ENCODE data around the gene SLC4A2.

The SLC4A2 gene

DNA sequence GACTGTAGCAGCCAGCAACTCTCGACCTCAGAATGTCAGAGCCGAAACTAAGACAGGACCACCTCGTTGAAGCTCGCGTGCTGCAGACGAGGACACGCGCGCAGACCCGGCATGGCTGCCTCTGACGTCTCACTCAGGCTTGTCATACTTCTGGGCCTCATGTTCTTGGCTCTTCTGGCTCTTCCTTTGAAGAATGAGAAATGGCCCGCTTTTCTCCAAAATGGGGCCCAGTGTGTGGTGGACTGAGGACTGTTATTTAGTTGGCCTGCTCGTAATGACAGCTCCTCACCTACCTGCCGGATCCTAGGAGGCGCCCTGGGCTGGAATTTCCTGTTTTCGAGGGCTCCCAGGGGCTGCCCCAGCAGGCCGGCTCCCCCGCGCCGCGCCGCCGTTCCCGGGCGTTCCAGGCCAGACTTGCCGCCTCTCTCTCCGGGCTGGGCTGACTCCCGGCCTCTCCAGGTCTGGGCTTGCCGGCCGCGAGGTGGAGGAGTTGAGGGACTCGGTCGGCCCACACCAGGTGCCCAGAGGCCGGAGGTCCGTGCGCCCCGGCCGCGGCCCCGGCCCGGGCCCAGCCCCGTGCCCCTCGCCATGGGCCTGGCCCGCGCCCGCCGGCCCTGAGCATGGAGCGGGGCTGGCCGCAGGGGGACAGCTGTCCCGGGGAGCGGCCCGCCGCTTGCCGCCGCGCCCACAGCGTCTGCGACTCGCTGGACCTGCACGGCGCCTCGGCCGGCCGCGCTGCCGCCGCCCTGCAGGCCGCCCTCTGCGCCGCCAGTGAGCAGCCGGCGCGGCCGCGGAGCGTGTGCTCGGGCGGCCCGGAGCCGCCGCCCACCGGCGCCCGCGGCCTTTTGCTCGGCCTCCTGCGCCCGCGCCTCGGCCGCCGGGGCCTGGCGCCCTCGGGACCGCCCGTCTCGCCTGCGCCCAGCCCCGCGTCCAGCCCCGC, 55.0 kb downstream of the SLC4A2 start:
- no peak for DNase-seq
- Histone ChIP-seq H3K27ac (ENCODE audit: insufficient read depth, low read length, poor library complexity, severe bottlenecking) (no peak overlapping the region), H3K4me1 (ENCODE audit: control insufficient read depth, insufficient read depth, low read length, poor library complexity, severe bottlenecking) (peaks cover 30% of the 10 kb centered on the region), H3K27me3 (replicated peaks; ENCODE audit: control insufficient read depth, insufficient read depth, low read length, poor library complexity, severe bottlenecking) (no peaks in the 10 kb centered on the region), H3K9me3 (ENCODE audit: control insufficient read depth, low read length) (no peaks in the 10 kb centered on the region), H3K36me3 (ENCODE audit: control insufficient read depth, insufficient read depth, low read length) (peaks cover 10% of the 10 kb centered on the region), H3K4me3 (ENCODE audit: insufficient read depth, low read depth, low read length, poor library complexity, severe bottlenecking) (no peak overlapping the region)

GRCh38 chr7:151115121-151115835, 55.9 kb downstream of the SLC4A2 start:
- Histone ChIP-seq H3K27me3 (replicated peaks; ENCODE audit: control insufficient read depth, insufficient read depth, low read length, poor library complexity, severe bottlenecking) (no peaks in the 10 kb centered on the region), H3K27ac (ENCODE audit: insufficient read depth, low read length, poor library complexity, severe bottlenecking) (no peak overlapping the region), H3K36me3 (ENCODE audit: control insufficient read depth, insufficient read depth, low read length) (peaks cover 10% of the 10 kb centered on the region), H3K4me3 (ENCODE audit: insufficient read depth, low read depth, low read length, poor library complexity, severe bottlenecking) (peak overlapping the region; percentile 17), H3K9me3 (ENCODE audit: control insufficient read depth, low read length) (no peaks in the 10 kb centered on the region), H3K4me1 (ENCODE audit: control insufficient read depth, insufficient read depth, low read length, poor library complexity, severe bottlenecking) (peaks cover 30% of the 10 kb centered on the region)
- DNase-seq: no peak

DNA sequence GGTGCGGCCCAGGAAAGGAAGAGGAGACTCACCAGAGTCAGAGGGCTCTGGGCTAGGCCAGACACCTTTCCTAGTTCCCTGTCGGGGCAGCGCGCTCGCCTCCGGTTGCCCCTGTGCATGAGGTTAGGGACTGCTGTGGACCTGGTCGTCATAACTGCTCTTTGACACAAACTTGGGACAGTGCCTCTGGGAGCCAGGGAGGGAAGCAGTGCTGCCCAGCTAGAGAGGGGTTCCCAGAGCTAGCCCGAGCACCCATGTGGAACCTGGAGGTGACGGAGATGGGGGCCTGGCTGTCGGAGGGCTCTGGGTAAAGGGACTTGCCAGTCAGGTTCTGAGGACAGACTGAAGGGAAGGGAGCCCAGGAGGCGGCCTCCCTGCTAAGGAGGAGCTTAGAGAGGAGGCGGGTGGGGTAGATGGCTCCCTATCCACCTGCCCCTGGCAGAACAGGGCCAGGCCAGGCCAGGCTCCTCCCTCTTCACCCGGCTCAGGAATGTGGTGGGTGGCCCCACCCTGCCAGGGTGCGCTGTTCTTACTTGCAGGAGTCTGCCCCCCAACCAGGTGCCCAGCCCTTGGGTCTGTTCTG, 56.5 kb downstream of the SLC4A2 start:
- Histone ChIP-seq H3K4me3 (ENCODE audit: insufficient read depth, low read depth, low read length, poor library complexity, severe bottlenecking) (peak overlapping the region; percentile 17), H3K27ac (ENCODE audit: insufficient read depth, low read length, poor library complexity, severe bottlenecking) (peak overlapping the region; percentile 33), H3K4me1 (ENCODE audit: control insufficient read depth, insufficient read depth, low read length, poor library complexity, severe bottlenecking) (peaks cover 30% of the 10 kb centered on the region), H3K36me3 (ENCODE audit: control insufficient read depth, insufficient read depth, low read length) (peaks cover 16% of the 10 kb centered on the region), H3K9me3 (ENCODE audit: control insufficient read depth, low read length) (no peaks in the 10 kb centered on the region), H3K27me3 (replicated peaks; ENCODE audit: control insufficient read depth, insufficient read depth, low read length, poor library complexity, severe bottlenecking) (no peaks in the 10 kb centered on the region)
- DNase-seq: no peak

DNA sequence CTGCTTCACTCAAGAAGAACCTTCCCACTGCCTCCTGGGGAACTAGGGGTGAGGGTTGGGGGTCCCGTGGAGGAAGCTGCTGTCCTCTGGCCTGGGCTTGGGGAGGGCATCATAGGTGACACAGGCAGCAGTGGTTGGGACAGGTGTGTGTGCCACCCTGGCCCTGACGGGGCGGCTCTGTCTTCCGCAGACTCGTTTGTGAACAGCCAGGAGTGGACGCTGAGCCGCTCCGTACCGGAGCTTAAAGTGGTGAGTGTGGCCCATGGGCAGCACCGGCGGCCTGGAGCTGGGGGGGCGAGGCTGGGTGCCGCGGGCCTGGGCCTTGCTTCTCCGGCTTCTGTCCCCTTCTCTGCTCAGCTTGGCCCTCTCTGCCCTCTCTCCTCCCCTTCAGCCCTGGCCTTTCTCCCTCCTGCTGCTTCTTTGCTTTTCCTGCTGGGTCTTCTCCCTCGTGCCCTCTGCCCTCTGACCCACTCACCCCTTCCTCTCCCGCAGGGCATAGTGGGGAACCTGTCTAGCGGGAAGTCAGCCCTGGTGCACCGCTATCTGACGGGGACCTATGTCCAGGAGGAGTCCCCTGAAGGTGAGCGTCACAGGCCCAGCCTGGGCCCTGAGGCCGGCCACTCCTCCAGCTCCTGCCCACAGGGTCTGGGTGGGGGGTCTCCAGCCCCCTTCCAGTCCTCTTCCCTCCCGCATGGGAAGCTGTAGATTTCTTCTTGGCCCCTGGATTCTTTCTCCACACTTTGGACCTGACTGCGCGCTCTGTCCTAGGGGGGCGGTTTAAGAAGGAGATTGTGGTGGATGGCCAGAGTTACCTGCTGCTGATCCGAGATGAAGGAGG, 57.4 kb downstream of the SLC4A2 start:
- Histone ChIP-seq H3K27me3 (replicated peaks; ENCODE audit: control insufficient read depth, insufficient read depth, low read length, poor library complexity, severe bottlenecking) (no peaks in the 10 kb centered on the region), H3K4me3 (ENCODE audit: insufficient read depth, low read depth, low read length, poor library complexity, severe bottlenecking) (peak overlapping the region; percentile 29), H3K9me3 (ENCODE audit: control insufficient read depth, low read length) (no peaks in the 10 kb centered on the region), H3K27ac (ENCODE audit: insufficient read depth, low read length, poor library complexity, severe bottlenecking) (peak overlapping the region; percentile 58), H3K4me1 (ENCODE audit: control insufficient read depth, insufficient read depth, low read length, poor library complexity, severe bottlenecking) (peaks cover 30% of the 10 kb centered on the region), H3K36me3 (ENCODE audit: control insufficient read depth, insufficient read depth, low read length) (peaks cover 22% of the 10 kb centered on the region)
- DNase-seq: no peak

- Histone ChIP-seq H3K9me3 (ENCODE audit: control insufficient read depth, low read length) (no peaks in the 10 kb centered on the region), H3K27me3 (replicated peaks; ENCODE audit: control insufficient read depth, insufficient read depth, low read length, poor library complexity, severe bottlenecking) (no peaks in the 10 kb centered on the region), H3K36me3 (ENCODE audit: control insufficient read depth, insufficient read depth, low read length) (peaks cover 27% of the 10 kb centered on the region), H3K4me3 (ENCODE audit: insufficient read depth, low read depth, low read length, poor library complexity, severe bottlenecking) (peak overlapping the region; percentile 29), H3K4me1 (ENCODE audit: control insufficient read depth, insufficient read depth, low read length, poor library complexity, severe bottlenecking) (peaks cover 30% of the 10 kb centered on the region), H3K27ac (ENCODE audit: insufficient read depth, low read length, poor library complexity, severe bottlenecking) (peak overlapping the region; percentile 58)
- DNase-seq: peak in 2 of 3 donors; percentile 31 to 44
These were observed 58.2 kb downstream of the SLC4A2 start for GRCh38 chr7:151117565-151117964.

DNA sequence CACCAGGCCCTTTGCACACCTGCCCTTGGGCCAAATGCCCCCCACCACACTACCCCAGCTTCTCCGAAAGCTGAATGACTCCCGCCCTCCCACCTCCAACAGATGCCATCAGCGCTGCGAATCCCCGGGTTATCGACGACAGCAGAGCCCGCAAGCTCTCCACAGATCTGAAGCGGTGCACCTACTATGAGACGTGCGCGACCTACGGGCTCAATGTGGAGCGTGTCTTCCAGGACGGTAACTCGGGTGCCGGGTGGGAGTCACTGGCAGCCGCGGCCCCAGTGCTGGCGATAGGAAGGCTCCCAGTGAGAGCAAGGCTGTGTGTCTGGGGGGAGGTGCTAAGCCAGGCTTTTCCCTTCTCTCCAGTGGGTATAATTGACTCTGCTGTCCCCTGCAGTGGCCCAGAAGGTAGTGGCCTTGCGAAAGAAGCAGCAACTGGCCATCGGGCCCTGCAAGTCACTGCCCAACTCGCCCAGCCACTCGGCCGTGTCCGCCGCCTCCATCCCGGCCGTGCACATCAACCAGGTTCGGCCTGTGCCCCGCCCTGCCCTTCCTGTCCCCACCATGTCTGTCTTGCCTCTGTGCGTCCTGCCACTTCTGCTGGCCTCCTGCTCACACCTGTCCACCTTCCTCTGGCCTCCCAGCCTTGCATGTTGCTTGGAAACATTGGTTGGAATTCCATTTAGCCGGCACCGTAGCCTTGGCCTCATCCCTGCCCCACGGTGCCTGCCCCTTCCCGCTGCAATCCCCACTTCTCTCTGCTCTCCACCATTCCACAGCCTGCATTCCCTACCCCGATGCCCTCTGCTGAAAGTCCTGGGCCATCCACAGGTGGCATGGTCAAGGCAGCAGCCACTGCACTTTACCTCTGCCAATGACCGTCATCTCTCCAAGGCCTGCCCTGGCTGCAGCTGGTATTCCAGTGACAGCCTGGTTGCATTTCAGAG, 59.0 kb downstream of the SLC4A2 start:
- no peaks in the 10 kb centered on the region for H3K27me3 ChIP-seq (replicated peaks; ENCODE audit: control insufficient read depth, insufficient read depth, low read length, poor library complexity, severe bottlenecking)
- DNase-seq: no peak
- peaks cover 27% of the 10 kb centered on the region for H3K36me3 ChIP-seq (ENCODE audit: control insufficient read depth, insufficient read depth, low read length)
- H3K4me1 ChIP-seq (ENCODE audit: control insufficient read depth, insufficient read depth, low read length, poor library complexity, severe bottlenecking): peaks cover 30% of the 10 kb centered on the region
- no peaks in the 10 kb centered on the region for H3K9me3 ChIP-seq (ENCODE audit: control insufficient read depth, low read length)
- H3K4me3 ChIP-seq (ENCODE audit: insufficient read depth, low read depth, low read length, poor library complexity, severe bottlenecking): no peak overlapping the region
- peak overlapping the region; percentile 58 for H3K27ac ChIP-seq (ENCODE audit: insufficient read depth, low read length, poor library complexity, severe bottlenecking)

- Histone ChIP-seq H3K36me3 (ENCODE audit: control insufficient read depth, insufficient read depth, low read length) (peaks cover 27% of the 10 kb centered on the region), H3K4me3 (ENCODE audit: insufficient read depth, low read depth, low read length, poor library complexity, severe bottlenecking) (no peak overlapping the region)
These were observed 59.6 kb downstream of the SLC4A2 start for GRCh38 chr7:151119055-151119415.

DNA sequence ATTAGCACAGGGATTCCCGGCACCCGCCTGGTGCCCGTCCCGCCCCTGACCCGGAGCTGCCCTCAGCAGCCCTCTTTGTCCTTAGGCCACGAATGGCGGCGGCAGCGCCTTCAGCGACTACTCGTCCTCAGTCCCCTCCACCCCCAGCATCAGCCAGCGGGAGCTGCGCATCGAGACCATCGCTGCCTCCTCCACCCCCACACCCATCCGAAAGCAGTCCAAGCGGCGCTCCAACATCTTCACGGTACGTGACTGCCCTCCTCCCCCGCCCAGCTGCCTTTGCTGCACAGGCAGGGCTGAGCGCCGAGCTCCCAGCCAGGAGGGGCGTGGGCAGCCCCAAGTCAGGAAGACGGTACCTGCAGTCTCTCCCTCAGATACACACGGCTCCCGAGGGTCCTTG, 60.5 kb downstream of the SLC4A2 start:
- Histone ChIP-seq H3K27ac (ENCODE audit: insufficient read depth, low read length, poor library complexity, severe bottlenecking) (no peak overlapping the region), H3K36me3 (ENCODE audit: control insufficient read depth, insufficient read depth, low read length) (peaks cover 27% of the 10 kb centered on the region), H3K27me3 (replicated peaks; ENCODE audit: control insufficient read depth, insufficient read depth, low read length, poor library complexity, severe bottlenecking) (no peaks in the 10 kb centered on the region), H3K4me3 (ENCODE audit: insufficient read depth, low read depth, low read length, poor library complexity, severe bottlenecking) (no peak overlapping the region), H3K4me1 (ENCODE audit: control insufficient read depth, insufficient read depth, low read length, poor library complexity, severe bottlenecking) (peaks cover 27% of the 10 kb centered on the region), H3K9me3 (ENCODE audit: control insufficient read depth, low read length) (no peaks in the 10 kb centered on the region)
- DNase-seq: no peak

More at GRCh38 chr7:151119055-151119415, 59.6 kb downstream of the SLC4A2 start:
- no peak overlapping the region for H3K27ac ChIP-seq (ENCODE audit: insufficient read depth, low read length, poor library complexity, severe bottlenecking)
- H3K27me3 ChIP-seq (replicated peaks; ENCODE audit: control insufficient read depth, insufficient read depth, low read length, poor library complexity, severe bottlenecking): no peaks in the 10 kb centered on the region
- DNase-seq: no peak
- no peaks in the 10 kb centered on the region for H3K9me3 ChIP-seq (ENCODE audit: control insufficient read depth, low read length)
- H3K4me1 ChIP-seq (ENCODE audit: control insufficient read depth, insufficient read depth, low read length, poor library complexity, severe bottlenecking): peaks cover 30% of the 10 kb centered on the region

DNA sequence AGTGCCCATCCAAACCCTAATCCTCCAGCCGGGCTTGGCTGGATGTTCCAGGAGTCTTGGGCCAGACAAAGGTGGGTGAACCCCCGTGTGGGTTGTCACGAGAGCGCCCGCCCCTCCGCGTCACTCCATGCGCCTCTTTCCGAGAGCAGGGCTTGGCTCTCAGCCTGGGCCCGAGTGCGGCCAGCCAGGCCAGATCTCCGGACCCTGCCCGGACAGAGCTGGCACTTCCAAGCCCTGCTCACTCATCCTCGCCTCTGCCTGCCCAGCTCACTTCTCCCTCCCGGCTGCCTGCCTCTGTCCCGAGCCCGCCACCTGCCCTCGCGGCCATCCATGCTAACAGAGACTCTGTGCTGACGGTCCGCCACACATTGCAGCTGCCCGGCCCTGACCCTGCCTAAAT, 61.5 kb downstream of the SLC4A2 start:
- H3K4me3 ChIP-seq (ENCODE audit: insufficient read depth, low read depth, low read length, poor library complexity, severe bottlenecking): no peak overlapping the region
- H3K27ac ChIP-seq (ENCODE audit: insufficient read depth, low read length, poor library complexity, severe bottlenecking): no peak overlapping the region
- DNase-seq: no peak
- no peaks in the 10 kb centered on the region for H3K9me3 ChIP-seq (ENCODE audit: control insufficient read depth, low read length)
- peaks cover 23% of the 10 kb centered on the region for H3K4me1 ChIP-seq (ENCODE audit: control insufficient read depth, insufficient read depth, low read length, poor library complexity, severe bottlenecking)
- peaks cover 27% of the 10 kb centered on the region for H3K36me3 ChIP-seq (ENCODE audit: control insufficient read depth, insufficient read depth, low read length)
- no peaks in the 10 kb centered on the region for H3K27me3 ChIP-seq (replicated peaks; ENCODE audit: control insufficient read depth, insufficient read depth, low read length, poor library complexity, severe bottlenecking)
